K562 (cell line): ENCODE measurements around the gene RCSD1. TPM values are rescaled to one million over a fixed set of nuclear protein-coding genes. Genes with fewer than 3 reads are reported as not detected.
A peak's percentile ranks its signal among the peaks of the same experiment; 100 is the strongest.

Source experiments
- C11orf30 ChIP-seq: fragments of 450-650 bp; IDR thresholded peaks from 2 replicates; pipeline ENCODE4 v1.6.1; 2016; ENCODE audit warnings: low read depth, mild to moderate bottlenecking
- CBFA2T2 ChIP-seq: fragments of 450-650 bp; conservative IDR thresholded peaks from 2 replicates; pipeline ENCODE4 v1.6.1; 2017; ENCODE audit warnings: mild to moderate bottlenecking
- ERF ChIP-seq: fragments of 450-650 bp; formaldehyde crosslinking; IDR thresholded peaks from 2 replicates; pipeline ENCODE4 v1.4.0; 2020; ENCODE audit warnings: mild to moderate bottlenecking, mixed read lengths
- KDM1A ChIP-seq, 2 experiments: fragments of 450-650 bp; IDR thresholded peaks; 2 replicates each; pipeline ENCODE4 v1.6.1; 2016; ENCODE audit warnings: mild to moderate bottlenecking in 2 of 2
- MAFF ChIP-seq: IDR thresholded peaks from 2 replicates; pipeline ENCODE4 v1.6.1; 2012; ENCODE audit warnings: low read length, improper control_type of control experiment
- MXD1 ChIP-seq: fragments of 250-450 bp; sonication (Bioruptor Pico); IDR thresholded peaks from 2 replicates; pipeline ENCODE4 v1.8.0; 2021; ENCODE audit warnings: borderline replicate concordance, mild to moderate bottlenecking, moderate library complexity; ENCODE audit not compliant: poor library complexity, severe bottlenecking
- OTX1 ChIP-seq: fragments of 450-650 bp; formaldehyde crosslinking; IDR thresholded peaks from 2 replicates; pipeline ENCODE4 v1.4.0; 2022; ENCODE audit warnings: mild to moderate bottlenecking
- RERE ChIP-seq: sonication (generic); formaldehyde crosslinking; IDR thresholded peaks from 2 replicates; pipeline ENCODE4 v1.8.0; 2023; ENCODE audit warnings: missing genetic modification reagents, mild to moderate bottlenecking, borderline replicate concordance
- SUPT5H ChIP-seq: fragments of 450-650 bp; IDR thresholded peaks from 2 replicates; pipeline ENCODE4 v1.6.1; 2016
- ZFP36 ChIP-seq: fragments of 150-350 bp; IDR thresholded peaks from 2 replicates; pipeline ENCODE4 v1.6.1; 2018; ENCODE audit warnings: low read length, low read depth; ENCODE audit not compliant: partially characterized antibody
- ZNF184 ChIP-seq: sonication (generic); formaldehyde crosslinking; IDR thresholded peaks from 2 replicates; pipeline ENCODE4 v1.5.0; 2020; ENCODE audit warnings: missing genetic modification reagents
- ZNF592 ChIP-seq: fragments of 450-650 bp; IDR thresholded peaks from 2 replicates; pipeline ENCODE4 v1.6.1; 2017; ENCODE audit warnings: antibody characterized with exemption, mild to moderate bottlenecking
- polyA plus RNA-seq, 8 experiments: library from polyadenylated mRNA; depleted of rRNA in 4 of 8; stranded (reverse) in 5 of 8; unstranded in 3 of 8; fragments of >200 nt; fragmentation: Nextera tagmentation in 2 of 8; fragmentation: Illumina TruSeq in 1 of 8; extraction: Ambion mirVana in 2 of 8; extraction: Trizol in 1 of 8; gene quantifications; 2 replicates each; pipeline versions ENCODE4 v1.2.1 to v1.2.3, GENCODE V29; 2011 to 2014; ENCODE audit warnings: inconsistent platforms in 1 of 8, missing spikeins in 1 of 8
- total RNA-seq, 7 experiments: library from RNA; depleted of rRNA in 6 of 7; stranded (reverse); fragments of >200 nt in 6 of 7; fragmentation: Illumina TruSeq in 2 of 7; extraction: Trizol in 2 of 7; gene quantifications; 2 replicates each; pipeline versions ENCODE4 v1.2.1 to v1.2.3, GENCODE V29; 2011 to 2021; ENCODE audit warnings: low replicate concordance in 1 of 7

Gene RCSD1
- total and polyA plus RNA-seq, 9 of the 15 experiments (the other 6 are each of a cell fraction or from before 2014, with no cell fraction given) = 7.8 to 69.8 (median 45.3) TPM

- no peak for TF ChIP-seq RERE (CRISPR knock-in tag)
- no peak for TF ChIP-seq OTX1 (CRISPR knock-in tag)
- no peak for TF ChIP-seq ERF (CRISPR knock-in tag)
- TF ChIP-seq CBFA2T2 = no peak
- peak; percentile 77 for TF ChIP-seq C11orf30
- no peak for TF ChIP-seq KDM1A (IDR thresholded peaks at IDR 0.05)
- no peak for TF ChIP-seq ZNF184 (CRISPR knock-in tag)
- TF ChIP-seq SUPT5H = peak; percentile 58
- peak; percentile 61 for TF ChIP-seq ZNF592
- TF ChIP-seq MAFF = peak; percentile 45
- no peak for TF ChIP-seq MXD1 (CRISPR knock-in tag)
- no peak for TF ChIP-seq ZFP36
Observed at GRCh38 chr1:167633258-167633944, 3.4 kb downstream of the RCSD1 start (continued).
